Umbilical cord (tissue), 2 donors: ENCODE data around the gene PLK1. TPM values are rescaled to one million over a fixed set of nuclear protein-coding genes. Genes with fewer than 3 reads are reported as not detected.
A peak's percentile ranks its signal among the peaks of the same experiment; 100 is the strongest.
"Not testable (repeated sequence)": the region's sequence is repeated elsewhere in the genome, so short reads cannot be mapped to it uniquely, and the experiment has no call there.

Experiments used
- DNase-seq: peaks from one replicate; pipeline ENCODE4 v3.0.0-alpha.2; 2015; ENCODE audit warnings: low spot score
- total RNA-seq: library from RNA; depleted of rRNA; stranded (reverse); fragments of >200 nt; gene quantifications from one replicate; pipeline ENCODE4 v1.2.3, GENCODE V29; 2014; ENCODE audit warnings: low replicate concordance; ENCODE audit not compliant: insufficient read depth

Gene PLK1
- 27.4 TPM for total RNA-seq

- peak; percentile 90 for DNase-seq
Measured at GRCh38 chr16:23678430-23679273, at the start of gene PLK1. Gene PLK1, plus strand, starts transcription at chr16:23678889. Its CDS starts 44 bp downstream, at chr16:23678933.

GRCh38 chr16:23629516-23629915 is 49.2 kb upstream of the PLK1 start:
- DNase-seq = no peak

DNA sequence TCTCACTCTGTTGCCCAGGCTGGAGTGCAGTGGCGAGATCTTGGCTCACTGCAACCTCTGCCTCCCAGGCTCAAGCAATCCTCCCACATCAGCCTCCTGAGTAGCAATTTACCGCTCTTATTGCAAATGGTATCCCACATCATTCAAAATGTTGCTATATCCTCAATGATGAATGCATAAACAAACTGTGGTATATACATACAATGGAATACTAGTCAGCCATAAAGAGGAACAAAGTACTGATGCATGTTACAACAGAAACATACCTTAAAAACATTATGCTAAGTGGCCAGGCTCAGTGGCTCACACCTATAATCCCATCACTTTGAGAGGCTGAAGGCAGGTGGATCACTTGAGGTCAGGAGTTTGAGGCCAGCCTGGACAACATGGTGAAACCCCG is 46.8 kb upstream of the PLK1 start:
- DNase-seq = not testable (repeated sequence)

DNA sequence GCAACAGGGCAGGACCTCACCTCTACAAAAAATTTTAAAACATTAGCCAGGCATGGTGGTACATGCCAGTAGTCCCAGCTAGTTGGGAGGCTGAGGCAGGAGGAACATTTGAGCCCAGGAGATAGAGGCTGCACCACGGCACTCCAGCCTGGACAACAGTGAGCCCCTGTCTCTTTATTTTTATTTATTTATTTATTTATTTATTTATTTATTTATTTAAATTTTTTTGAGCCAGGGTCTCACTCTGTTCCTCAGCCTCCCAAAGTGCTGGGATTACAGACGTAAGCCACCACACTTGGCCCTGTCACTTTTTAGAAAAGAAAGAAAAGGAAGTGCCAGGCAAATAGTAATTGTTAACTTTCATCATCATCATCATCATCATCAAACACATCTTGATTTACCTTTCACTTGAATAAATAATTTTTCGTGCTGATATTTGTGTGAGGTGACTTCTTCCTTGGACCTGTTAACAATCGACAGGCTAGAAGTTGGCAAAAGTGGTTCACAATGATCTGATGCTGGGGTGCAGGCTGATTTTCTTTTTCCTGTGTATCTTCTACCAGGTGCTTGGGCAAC is 44.1 kb upstream of the PLK1 start:
- DNase-seq = no peak

GRCh38 chr16:23635958-23636357 is 42.7 kb upstream of the PLK1 start:
- no peak for DNase-seq

DNA sequence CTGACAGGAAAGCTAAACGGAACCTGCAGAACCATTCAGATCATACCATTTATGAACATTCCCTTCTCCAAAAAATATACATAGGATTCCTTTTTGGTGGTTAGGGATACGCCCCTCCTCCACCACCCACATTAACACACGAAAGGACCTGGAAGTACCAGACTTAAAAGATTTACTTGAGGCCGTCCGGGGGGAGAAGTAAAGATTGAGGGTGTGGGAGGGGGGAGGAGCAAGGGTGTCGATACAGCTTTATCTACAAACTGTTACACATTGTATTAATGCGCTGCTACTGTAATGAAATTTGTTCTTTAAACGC is 38.1 kb upstream of the PLK1 start:
- no peak for DNase-seq

GRCh38 chr16:23640931-23641765 is 37.5 kb upstream of the PLK1 start, which contains the start of the genes DCTN5 and PALB2:
Gene DCTN5, plus strand, starts transcription at chr16:23641466. Its CDS starts 77 bp downstream, at chr16:23641543.
Gene PALB2, minus strand, starts transcription at chr16:23641310. Its CDS starts 153 bp downstream, at chr16:23641157.
- peak; percentile 97 for DNase-seq

DNA sequence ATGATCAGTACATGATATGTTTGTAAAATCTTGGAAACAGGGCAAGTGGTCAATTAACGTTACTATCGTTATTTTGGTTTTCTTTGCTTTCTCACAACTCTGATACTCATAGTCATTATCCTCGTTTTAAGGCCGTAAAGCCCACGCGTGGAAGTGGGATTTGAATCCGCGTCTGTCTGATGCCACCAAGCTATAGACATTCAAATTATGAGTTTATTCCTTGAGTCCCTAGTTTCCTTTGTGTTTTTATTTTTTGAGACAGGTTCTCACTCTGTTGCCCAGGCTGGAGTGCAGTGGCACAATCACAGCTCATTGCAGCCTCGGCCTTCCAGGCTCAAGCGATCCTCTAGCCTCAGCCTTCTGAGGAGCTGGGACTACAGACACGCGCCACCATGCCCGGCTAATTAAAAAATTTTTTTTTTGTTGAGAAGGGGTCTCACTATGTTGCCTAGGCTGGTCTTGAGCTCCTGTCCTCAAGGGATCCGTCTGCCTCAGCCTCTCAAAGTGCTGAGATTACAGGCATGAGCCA is 36.4 kb upstream of the PLK1 start:
- no peak for DNase-seq

GRCh38 chr16:23650674-23651416 is 27.8 kb upstream of the PLK1 start:
- DNase-seq = no peak

GRCh38 chr16:23651943-23652468 is 26.7 kb upstream of the PLK1 start:
- no peak for DNase-seq

DNA sequence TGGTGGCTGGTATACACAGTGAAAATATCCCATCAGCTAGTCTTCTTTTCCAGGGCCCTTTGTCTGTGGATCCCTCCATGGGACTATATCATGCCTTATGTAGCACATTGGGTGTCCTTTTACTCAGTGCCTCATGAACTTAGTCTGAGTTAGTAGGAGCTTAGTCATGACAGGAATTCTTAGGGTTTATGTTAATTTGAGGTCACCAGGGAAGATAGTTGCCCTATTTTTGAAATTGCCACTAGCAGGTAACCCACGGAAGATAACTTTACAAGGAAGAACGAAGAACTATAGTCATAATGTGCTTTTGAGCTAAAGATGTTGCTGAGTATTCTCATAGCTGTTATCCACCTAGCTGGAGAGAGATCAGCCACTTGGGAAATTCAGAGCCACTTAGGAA is 14.8 kb upstream of the PLK1 start:
- no peak for DNase-seq

GRCh38 chr16:23666571-23667354 is 11.9 kb upstream of the PLK1 start:
- DNase-seq = no peak

DNA sequence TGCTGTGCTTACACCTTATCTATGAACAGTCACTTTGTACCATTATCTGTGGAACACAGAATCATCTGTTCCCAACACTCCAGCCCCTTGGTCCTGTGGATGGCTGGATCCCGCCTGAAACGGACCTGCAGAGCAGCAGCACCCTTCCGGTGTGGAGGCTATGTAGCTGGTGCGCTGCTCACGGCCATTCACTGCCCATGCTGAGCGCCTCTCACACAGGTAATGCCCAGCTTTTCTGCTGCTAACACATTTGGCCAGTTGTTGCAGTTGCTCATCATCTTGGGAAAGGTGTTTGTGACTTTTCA is 11.4 kb upstream of the PLK1 start:
- no peak for DNase-seq

GRCh38 chr16:23668225-23668624 is 10.5 kb upstream of the PLK1 start:
- DNase-seq = no peak

GRCh38 chr16:23668873-23669272 is 9.8 kb upstream of the PLK1 start:
- no peak for DNase-seq

DNA sequence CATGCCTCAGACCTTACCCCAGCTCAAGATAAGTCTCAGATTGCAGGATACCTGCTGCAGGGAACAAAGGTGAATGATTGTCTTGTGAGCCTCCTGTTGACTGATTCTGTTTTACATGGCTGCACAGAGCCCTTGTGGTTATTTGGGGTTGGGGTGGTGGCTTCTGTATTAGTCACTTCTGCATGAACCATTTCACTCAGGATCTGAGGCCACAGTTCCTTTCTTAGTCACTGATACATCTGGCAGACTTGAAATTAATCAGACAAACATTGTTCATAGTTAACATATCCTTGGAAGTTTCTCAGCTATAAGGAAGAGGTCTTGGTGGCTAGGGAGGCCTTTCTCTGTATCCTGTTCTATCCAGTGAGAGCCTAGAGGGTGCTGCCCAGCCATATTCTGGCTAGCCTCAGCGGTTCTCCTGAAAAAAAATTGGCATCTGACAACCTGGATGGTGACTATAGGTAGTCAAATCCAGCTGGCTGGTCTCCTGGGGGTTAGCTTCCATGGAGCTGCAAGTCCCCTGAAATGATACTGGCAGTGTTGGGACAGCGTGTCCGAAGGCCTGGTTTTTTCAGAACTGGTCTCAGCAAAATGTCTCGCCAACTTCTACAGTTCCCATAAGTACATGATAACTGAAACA is 8.4 kb upstream of the PLK1 start:
- DNase-seq = no peak

DNA sequence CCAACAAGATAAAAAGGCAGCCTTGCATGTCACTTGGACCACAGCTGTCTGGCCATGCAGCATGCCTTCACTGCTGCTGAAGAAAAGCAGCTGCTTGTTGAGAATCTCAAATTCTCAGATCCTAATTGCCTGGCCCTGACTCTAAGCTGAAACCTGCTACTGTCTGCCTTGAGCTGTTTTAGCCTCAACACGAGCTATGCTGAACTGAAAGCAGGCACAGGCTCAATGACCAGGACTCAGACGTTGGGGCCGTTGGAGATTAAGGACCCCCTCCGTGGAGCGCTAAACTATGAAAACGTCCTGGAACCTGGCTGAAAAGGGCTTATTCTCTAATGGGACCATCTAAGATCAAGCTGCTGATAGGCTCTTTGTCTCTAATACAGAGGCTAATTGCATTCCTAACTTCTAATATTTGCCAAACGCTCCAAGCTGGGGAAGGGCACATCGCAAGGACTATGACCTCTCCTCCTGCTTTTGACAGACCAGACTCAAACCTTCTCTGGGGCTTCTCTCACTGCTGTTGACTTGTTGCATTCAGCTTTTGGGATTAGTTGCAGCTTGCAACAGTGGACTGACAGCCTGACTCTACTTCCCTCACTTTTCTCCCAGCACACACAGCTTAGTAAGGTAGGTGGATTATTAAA is 4.6 kb upstream of the PLK1 start:
- DNase-seq = no peak

GRCh38 chr16:23676924-23677480 is 1.7 kb upstream of the PLK1 start:
- DNase-seq = no peak
